ENCODE data around the gene NUP155.

Gene NUP155

GRCh38 chr5:37248970-37249814 lies 121.7 kb downstream of the NUP155 start, which contains the start of gene CPLANE1:
CPLANE1 (minus strand) TSS chr5:37249376; CDS start chr5:37247698, 1,678 bp downstream.
- peak; percentile 81 for ATAC-seq (ENCODE audit: low read depth)
- H3K9me3 Mint-ChIP-seq: peaks cover 2% of the 10 kb centered on the region
- peak within 1 kb of the TSS; percentile 95 for H3K27ac Mint-ChIP-seq
- no peaks in the 10 kb centered on the region for H3K27me3 Mint-ChIP-seq
- peak within 1 kb of the TSS; percentile 96 for H3K4me3 Mint-ChIP-seq
- peaks cover 5% of the 10 kb centered on the region for H3K4me1 Mint-ChIP-seq
- no peaks in the 10 kb centered on the region for H3K36me3 Mint-ChIP-seq
- peak; percentile 54 to 66 for DNase-seq (ENCODE audit: low spot score in 2 of 2)

- H3K4me1 Mint-ChIP-seq: peaks cover 5% of the 10 kb centered on the region
- H3K4me3 Mint-ChIP-seq: peak overlapping the region; percentile 89
- DNase-seq (ENCODE audit: low spot score in 2 of 2): no peak
- peak overlapping the region; percentile 95 for H3K27ac Mint-ChIP-seq
- H3K36me3 Mint-ChIP-seq: no peaks in the 10 kb centered on the region
- peaks cover 1% of the 10 kb centered on the region for H3K9me3 Mint-ChIP-seq
- no peak for ATAC-seq (ENCODE audit: low read depth)
- no peaks in the 10 kb centered on the region for H3K27me3 Mint-ChIP-seq
Measured at GRCh38 chr5:37248421-37248969, 122.4 kb downstream of the NUP155 start.

- Mint-ChIP-seq H3K36me3 (no peaks in the 10 kb centered on the region), H3K4me3 (peak overlapping the region; percentile 70), H3K4me1 (peaks cover 5% of the 10 kb centered on the region), H3K27me3 (no peaks in the 10 kb centered on the region), H3K9me3 (no peaks in the 10 kb centered on the region), H3K27ac (no peak overlapping the region)
- no peak for DNase-seq (ENCODE audit: low spot score in 2 of 2)
- no peak for ATAC-seq (ENCODE audit: low read depth)
Measured at GRCh38 chr5:37247496-37247895, 123.4 kb downstream of the NUP155 start.

GRCh38 chr5:37247036-37247435 lies 123.9 kb downstream of the NUP155 start:
- H3K27me3 Mint-ChIP-seq: no peaks in the 10 kb centered on the region
- H3K9me3 Mint-ChIP-seq: no peaks in the 10 kb centered on the region
- peaks cover 5% of the 10 kb centered on the region for H3K4me1 Mint-ChIP-seq
- ATAC-seq (ENCODE audit: low read depth) (no peak), DNase-seq (ENCODE audit: low spot score in 2 of 2) (no peak)
- no peaks in the 10 kb centered on the region for H3K36me3 Mint-ChIP-seq
- H3K4me3 Mint-ChIP-seq: no peak overlapping the region
- H3K27ac Mint-ChIP-seq: no peak overlapping the region
